Pancreas (tissue), 10 donors: ENCODE measurements around the gene PDZD4. TPM values are rescaled to one million over a fixed set of nuclear protein-coding genes. Genes with fewer than 3 reads are reported as not detected.

Experiments used
- ATAC-seq, 4 donors: fragments of 200-7000 bp; cut with Tn5 transposase; one replicate each; pipeline versions ENCODE4 v1.8.0 to v1.9.1; 2020; ENCODE audit warnings: mild to moderate bottlenecking in 4 of 4, moderate library complexity in 4 of 4
- DNase-seq, 6 donors: peaks; one replicate each; pipeline ENCODE4 v3.0.0-alpha.2; 2020
- FAIRE-seq: peaks from 2 replicates; lab custom pipeline; 2012; peaks lifted over from hg19 to GRCh38; lab: Jason Lieb, UNC
- H3K27ac ChIP-seq, 4 donors: fragments of 200-600 bp; sonication (generic); 1 replicate in 3 of 4; 2 replicates in 1 of 4; pipeline versions ENCODE4 v1.5.0 to v1.8.0; 2020
- H3K27me3 ChIP-seq, 4 donors: fragments of 200-600 bp; one replicate each; pipeline ENCODE4 v1.8.0; 2021
- H3K36me3 ChIP-seq, 3 donors: fragments of 200-600 bp; sonication (generic) in 1 of 3; one replicate each; pipeline versions ENCODE4 v1.5.0 to v1.8.0; 2020 to 2021
- H3K4me1 ChIP-seq, 3 donors: fragments of 200-600 bp; one replicate each; pipeline ENCODE4 v1.8.0; 2021
- H3K4me3 ChIP-seq, 4 donors: fragments of 200-600 bp; sonication (generic) in 2 of 4; one replicate each; pipeline versions ENCODE4 v1.5.0 to v1.8.0; 2020 to 2021
- H3K9me3 ChIP-seq, 4 donors: fragments of 200-600 bp; one replicate each; pipeline ENCODE4 v1.8.0; 2021
- CTCF ChIP-seq, 4 donors: fragments of 200-600 bp; sonication (generic) in 3 of 4; IDR thresholded peaks; one replicate each; pipeline versions ENCODE4 v1.5.0 to v1.8.0; 2021; ENCODE audit warnings: antibody characterized with exemption in 4 of 4
- WGBS, 2 donors: extraction: QIAGEN DNeasy Blood & Tissue Kit; methylation state at CpG; one replicate each; pipeline ENCODE4 v1.1.7; 2013; 5-methylcytosine and 5-hydroxymethylcytosine counted together
- intact Hi-C, 3 donors: fragments of 100-400 bp; cut with DNase I; formaldehyde crosslinking; loops; one replicate each; pipeline versions ENCODE4 v1.11.1 to v1.14.2; 2022
- polyA plus RNA-seq, 2 donors: library from polyadenylated mRNA; stranded (reverse); fragments of 200-250 nt; gene quantifications; one replicate each; pipeline ENCODE4 v1.2.3, GENCODE V29; 2013
- total RNA-seq, 6 donors: library from RNA; stranded (reverse); fragmentation: NEBNext Ultra II Directional in 4 of 6; extraction: Animal tissue kit (Norgen Biotek cat#: 25700) in 4 of 6; gene quantifications; one replicate each; pipeline versions ENCODE4 v1.2.1 to v1.2.4, GENCODE V29; 2021 to 2023
- donor health status: healthy with polysubstance abuse.
- donor health status: DM: no; HTN: no; CAD: no; lungs with moderate emphysema.
- donor health status: DM: no; HTN: no; CAD: no.
- donor health status: control.
- donor health status: control.
- donor health status: Bipolar disorder and iron deficiency.
- donor health status: DM: yes; HTN: yes; CAD: no.
- donor health status: DM: no; HTN: no; CAD: no.
- donor health status: DM: no; HTN: no; CAD: no.
- donor health status: DM: yes; HTN: yes; CAD: no.

Gene PDZD4
- total and polyA plus RNA-seq, 8 donors = 0.79 to 15.2 (median 1.6) TPM

- FAIRE-seq = no peak
- intact Hi-C loops = no loop called here
- Histone ChIP-seq H3K9me3 (no peaks in the 10 kb centered on the region), H3K27me3 (no peaks in the 10 kb centered on the region), H3K4me1 (no peaks in the 10 kb centered on the region), H3K4me3 (no peak overlapping the region), H3K27ac (no peak overlapping the region), H3K36me3 (peaks cover 0 to 10% (median 3%) of the 10 kb centered on the region in 3 donors)
- DNase-seq = no peak
- 59 to 63% methylated on average over 11 of the region's 11 CpGs for WGBS, 2 donors
- no peak for ATAC-seq
- TF ChIP-seq CTCF (IDR thresholded peaks at IDR 0.05) = no peak
These were observed 48.0 kb downstream of the PDZD4 start for GRCh38 chrX:153782313-153782712.

DNA sequence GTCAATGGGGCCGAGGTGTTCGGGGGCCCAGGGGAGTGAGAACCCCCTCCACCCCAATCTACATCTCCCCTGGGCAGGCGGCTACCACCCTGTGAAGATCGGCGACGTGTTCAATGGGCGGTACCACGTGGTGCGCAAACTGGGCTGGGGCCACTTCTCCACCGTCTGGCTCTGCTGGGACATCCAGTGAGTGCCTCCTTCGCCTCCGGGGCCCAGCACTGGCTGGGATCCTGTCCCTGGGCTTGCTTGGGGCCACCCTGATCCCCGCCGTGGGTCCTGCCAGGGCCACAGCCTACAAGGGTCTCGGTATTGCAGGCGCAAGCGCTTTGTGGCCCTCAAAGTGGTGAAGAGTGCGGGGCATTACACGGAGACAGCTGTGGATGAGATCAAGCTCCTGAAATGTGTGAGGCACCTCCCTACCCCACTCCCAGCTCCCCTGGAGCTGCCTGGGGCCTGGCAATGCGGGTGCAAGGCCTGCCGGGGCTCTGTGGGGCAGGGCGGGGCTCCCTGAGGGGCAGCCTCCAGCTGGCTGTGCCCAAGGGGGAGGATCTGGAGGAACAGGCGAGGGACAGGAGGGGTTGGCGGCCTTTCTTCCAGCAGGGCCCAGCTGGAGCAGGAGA is 48.8 kb downstream of the PDZD4 start:
- Histone ChIP-seq H3K36me3 (peaks cover 0 to 10% (median 0%) of the 10 kb centered on the region in 3 donors), H3K4me3 (no peak overlapping the region), H3K27me3 (no peaks in the 10 kb centered on the region), H3K9me3 (no peaks in the 10 kb centered on the region), H3K27ac (no peak overlapping the region), H3K4me1 (no peaks in the 10 kb centered on the region)
- no peak for FAIRE-seq
- intact Hi-C loops = no loop called here
- DNase-seq = peak in 1 of 6 donors; percentile 72
- ATAC-seq = peak in 2 of 4 donors; percentile 9 to 12
- TF ChIP-seq CTCF (IDR thresholded peaks at IDR 0.05) = no peak
- WGBS, 2 donors = 69 to 71% methylated on average over 21 to 24 of the region's 24 CpGs

- Histone ChIP-seq H3K27ac (no peak within 1 kb of the TSS), H3K9me3 (no peaks in the 10 kb centered on the region), H3K36me3 (peaks cover 0 to 7% (median 0%) of the 10 kb centered on the region in 3 donors), H3K4me1 (no peaks in the 10 kb centered on the region), H3K27me3 (no peaks in the 10 kb centered on the region), H3K4me3 (no peak within 1 kb of the TSS)
- FAIRE-seq = no peak
- 18 to 53% methylated on average over 52 of the region's 52 CpGs for WGBS, 2 donors
- peak in 2 of 6 donors; percentile 43 to 76 for DNase-seq
- ATAC-seq = peak; percentile 13 to 52 (median 42)
- intact Hi-C loops = no loop called here
- no peak for TF ChIP-seq CTCF (IDR thresholded peaks at IDR 0.05)
These were observed 49.5 kb downstream of the PDZD4 start, which contains the start of gene SRPK3 for GRCh38 chrX:153780678-153781427. TSS of gene SRPK3 (plus strand) at chrX:153781041. CDS start at chrX:153781087, 46 bp downstream.

GRCh38 chrX:153779891-153780677 is 50.3 kb downstream of the PDZD4 start:
- WGBS, 2 donors = 72 to 86% methylated on average over 18 of the region's 18 CpGs

More at GRCh38 chrX:153779891-153780677, 50.3 kb downstream of the PDZD4 start:
- ATAC-seq = peak in 1 of 4 donors; percentile 10
- no peaks in the 10 kb centered on the region for H3K9me3 ChIP-seq
- TF ChIP-seq CTCF (IDR thresholded peaks at IDR 0.05) = no peak
- FAIRE-seq = no peak
- no peaks in the 10 kb centered on the region for H3K36me3 ChIP-seq
- DNase-seq = peak in 2 of 6 donors; percentile 22 to 47
- H3K4me1 ChIP-seq = no peaks in the 10 kb centered on the region
- no peak overlapping the region for H3K27ac ChIP-seq
- intact Hi-C loops = loop anchor here in 1 of 3 donors (10.0 kb wide), 1 partner anchor 175 kb away; no protein-coding TSS in a partner anchor
- H3K27me3 ChIP-seq = no peaks in the 10 kb centered on the region
- H3K4me3 ChIP-seq = no peak overlapping the region
